K562 (cell line): ENCODE measurements around the gene MTHFR. TPM values are rescaled to one million over a fixed set of nuclear protein-coding genes. Genes with fewer than 3 reads are reported as not detected.
A peak's percentile ranks its signal among the peaks of the same experiment; 100 is the strongest.

Experiments used
- ARID1B ChIP-seq: fragments of 450-650 bp; IDR thresholded peaks from 2 replicates; pipeline ENCODE4 v1.6.1; 2016; ENCODE audit warnings: antibody characterized with exemption, mild to moderate bottlenecking, inconsistent platforms
- MED1 ChIP-seq: sonication (generic); formaldehyde crosslinking; IDR thresholded peaks from 2 replicates; pipeline ENCODE4 v1.8.1; 2023; ENCODE audit warnings: missing genetic modification reagents, borderline replicate concordance
- TCFL5 ChIP-seq: fragments of 250-450 bp; sonication (Bioruptor Pico); conservative IDR thresholded peaks from 2 replicates; pipeline ENCODE4 v1.6.1; 2021; ENCODE audit warnings: mild to moderate bottlenecking, moderate library complexity, matching md5 sums
- polyA plus RNA-seq, 8 experiments: library from polyadenylated mRNA; depleted of rRNA in 4 of 8; stranded (reverse) in 5 of 8; unstranded in 3 of 8; fragments of >200 nt; fragmentation: Nextera tagmentation in 2 of 8; fragmentation: Illumina TruSeq in 1 of 8; extraction: Ambion mirVana in 2 of 8; extraction: Trizol in 1 of 8; gene quantifications; 2 replicates each; pipeline versions ENCODE4 v1.2.1 to v1.2.3, GENCODE V29; 2011 to 2014; ENCODE audit warnings: inconsistent platforms in 1 of 8, missing spikeins in 1 of 8
- total RNA-seq, 7 experiments: library from RNA; depleted of rRNA in 6 of 7; stranded (reverse); fragments of >200 nt in 6 of 7; fragmentation: Illumina TruSeq in 2 of 7; extraction: Trizol in 2 of 7; gene quantifications; 2 replicates each; pipeline versions ENCODE4 v1.2.1 to v1.2.3, GENCODE V29; 2011 to 2021; ENCODE audit warnings: low replicate concordance in 1 of 7
- TF ChIP-seq, protein P1 (sequence below): fragments of 450-650 bp; IDR thresholded peaks from 2 replicates; pipeline ENCODE4 v1.6.1; 2016; ENCODE audit warnings: low read depth
- TF ChIP-seq, protein P2 (sequence below): fragments of 200-600 bp; sonication (generic); IDR thresholded peaks from one replicate; pipeline ENCODE4 v1.6.1; 2012; ENCODE audit warnings: mild to moderate bottlenecking, low read depth, low read length, inconsistent platforms

Gene MTHFR
- total and polyA plus RNA-seq, 9 of the 15 experiments (the other 6 are each of a cell fraction or from before 2014, with no cell fraction given), result 5.0 to 104 (median 62.6) TPM

DNA sequence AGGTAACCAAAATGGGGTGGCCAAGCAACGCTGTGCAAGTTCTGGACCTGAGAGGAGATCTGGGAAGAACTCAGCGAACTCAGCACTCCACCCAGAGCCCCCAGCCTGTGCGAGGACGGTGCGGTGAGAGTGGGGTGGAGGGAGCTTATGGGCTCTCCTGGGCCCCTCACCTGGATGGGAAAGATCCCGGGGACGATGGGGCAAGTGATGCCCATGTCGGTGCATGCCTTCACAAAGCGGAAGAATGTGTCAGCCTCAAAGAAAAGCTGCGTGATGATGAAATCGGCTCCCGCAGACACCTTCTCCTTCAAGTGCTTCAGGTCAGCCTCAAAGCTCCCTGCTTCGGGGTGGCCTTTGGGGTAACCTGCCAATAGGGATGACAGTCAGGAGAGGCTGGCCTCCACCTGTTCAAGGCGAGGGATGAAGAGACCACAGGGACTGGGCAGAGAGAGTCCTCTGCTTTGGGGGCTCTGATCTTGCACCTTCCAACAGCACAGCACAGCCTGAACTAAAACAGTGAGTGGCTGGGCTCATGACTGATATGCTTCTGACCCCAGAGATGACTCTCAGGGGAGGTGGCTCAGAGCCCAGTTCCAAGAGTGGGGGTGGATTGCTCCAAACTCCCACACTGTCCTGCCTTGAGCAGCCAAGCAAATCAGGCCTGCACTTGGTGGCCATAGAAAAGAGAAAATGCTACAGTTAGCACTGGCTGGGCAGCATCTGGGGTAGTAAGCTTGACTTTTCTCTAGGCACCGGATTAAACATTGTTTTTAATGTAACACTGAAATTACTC, 9.5 kb downstream of the MTHFR start (continued):
- TF ChIP-seq, protein P1, sequence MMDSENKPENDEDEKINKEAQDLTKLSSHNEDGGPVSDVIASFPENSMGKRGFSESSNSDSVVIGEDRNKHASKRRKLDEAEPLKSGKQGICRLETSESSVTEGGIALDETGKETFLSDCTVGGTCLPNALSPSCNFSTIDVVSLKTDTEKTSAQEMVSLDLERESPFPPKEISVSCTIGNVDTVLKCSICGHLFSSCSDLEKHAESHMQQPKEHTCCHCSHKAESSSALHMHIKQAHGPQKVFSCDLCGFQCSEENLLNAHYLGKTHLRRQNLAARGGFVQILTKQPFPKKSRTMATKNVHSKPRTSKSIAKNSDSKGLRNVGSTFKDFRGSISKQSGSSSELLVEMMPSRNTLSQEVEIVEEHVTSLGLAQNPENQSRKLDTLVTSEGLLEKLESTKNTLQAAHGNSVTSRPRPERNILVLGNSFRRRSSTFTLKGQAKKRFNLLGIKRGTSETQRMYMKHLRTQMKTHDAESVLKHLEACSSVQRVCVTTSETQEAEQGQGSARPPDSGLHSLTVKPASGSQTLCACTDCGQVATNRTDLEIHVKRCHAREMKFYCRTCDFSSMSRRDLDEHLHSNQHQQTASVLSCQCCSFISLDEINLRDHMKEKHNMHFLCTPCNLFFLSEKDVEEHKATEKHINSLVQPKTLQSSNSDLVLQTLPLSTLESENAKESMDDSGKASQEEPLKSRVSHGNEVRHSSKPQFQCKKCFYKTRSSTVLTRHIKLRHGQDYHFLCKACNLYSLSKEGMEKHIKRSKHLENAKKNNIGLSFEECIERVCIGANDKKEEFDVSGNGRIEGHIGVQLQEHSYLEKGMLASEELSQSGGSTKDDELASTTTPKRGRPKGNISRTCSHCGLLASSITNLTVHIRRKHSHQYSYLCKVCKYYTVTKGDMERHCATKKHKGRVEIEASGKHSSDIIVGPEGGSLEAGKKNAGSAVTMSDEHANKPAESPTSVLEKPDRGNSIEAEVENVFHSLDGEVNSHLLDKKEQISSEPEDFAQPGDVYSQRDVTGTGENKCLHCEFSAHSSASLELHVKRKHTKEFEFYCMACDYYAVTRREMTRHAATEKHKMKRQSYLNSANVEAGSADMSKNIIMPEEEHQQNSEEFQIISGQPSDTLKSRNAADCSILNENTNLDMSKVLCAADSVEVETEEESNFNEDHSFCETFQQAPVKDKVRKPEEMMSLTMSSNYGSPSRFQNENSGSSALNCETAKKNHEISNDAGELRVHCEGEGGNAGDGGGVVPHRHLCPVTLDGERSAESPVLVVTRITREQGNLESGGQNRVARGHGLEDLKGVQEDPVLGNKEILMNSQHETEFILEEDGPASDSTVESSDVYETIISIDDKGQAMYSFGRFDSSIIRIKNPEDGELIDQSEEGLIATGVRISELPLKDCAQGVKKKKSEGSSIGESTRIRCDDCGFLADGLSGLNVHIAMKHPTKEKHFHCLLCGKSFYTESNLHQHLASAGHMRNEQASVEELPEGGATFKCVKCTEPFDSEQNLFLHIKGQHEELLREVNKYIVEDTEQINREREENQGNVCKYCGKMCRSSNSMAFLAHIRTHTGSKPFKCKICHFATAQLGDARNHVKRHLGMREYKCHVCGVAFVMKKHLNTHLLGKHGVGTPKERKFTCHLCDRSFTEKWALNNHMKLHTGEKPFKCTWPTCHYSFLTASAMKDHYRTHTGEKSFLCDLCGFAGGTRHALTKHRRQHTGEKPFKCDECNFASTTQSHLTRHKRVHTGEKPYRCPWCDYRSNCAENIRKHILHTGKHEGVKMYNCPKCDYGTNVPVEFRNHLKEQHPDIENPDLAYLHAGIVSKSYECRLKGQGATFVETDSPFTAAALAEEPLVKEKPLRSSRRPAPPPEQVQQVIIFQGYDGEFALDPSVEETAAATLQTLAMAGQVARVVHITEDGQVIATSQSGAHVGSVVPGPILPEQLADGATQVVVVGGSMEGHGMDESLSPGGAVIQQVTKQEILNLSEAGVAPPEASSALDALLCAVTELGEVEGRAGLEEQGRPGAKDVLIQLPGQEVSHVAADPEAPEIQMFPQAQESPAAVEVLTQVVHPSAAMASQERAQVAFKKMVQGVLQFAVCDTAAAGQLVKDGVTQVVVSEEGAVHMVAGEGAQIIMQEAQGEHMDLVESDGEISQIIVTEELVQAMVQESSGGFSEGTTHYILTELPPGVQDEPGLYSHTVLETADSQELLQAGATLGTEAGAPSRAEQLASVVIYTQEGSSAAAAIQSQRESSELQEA, result no peak
- TF ChIP-seq ARID1B (no peak), TCFL5 (CRISPR knock-in tag) (no peak), MED1 (CRISPR knock-in tag) (no peak)
- TF ChIP-seq, protein P2, sequence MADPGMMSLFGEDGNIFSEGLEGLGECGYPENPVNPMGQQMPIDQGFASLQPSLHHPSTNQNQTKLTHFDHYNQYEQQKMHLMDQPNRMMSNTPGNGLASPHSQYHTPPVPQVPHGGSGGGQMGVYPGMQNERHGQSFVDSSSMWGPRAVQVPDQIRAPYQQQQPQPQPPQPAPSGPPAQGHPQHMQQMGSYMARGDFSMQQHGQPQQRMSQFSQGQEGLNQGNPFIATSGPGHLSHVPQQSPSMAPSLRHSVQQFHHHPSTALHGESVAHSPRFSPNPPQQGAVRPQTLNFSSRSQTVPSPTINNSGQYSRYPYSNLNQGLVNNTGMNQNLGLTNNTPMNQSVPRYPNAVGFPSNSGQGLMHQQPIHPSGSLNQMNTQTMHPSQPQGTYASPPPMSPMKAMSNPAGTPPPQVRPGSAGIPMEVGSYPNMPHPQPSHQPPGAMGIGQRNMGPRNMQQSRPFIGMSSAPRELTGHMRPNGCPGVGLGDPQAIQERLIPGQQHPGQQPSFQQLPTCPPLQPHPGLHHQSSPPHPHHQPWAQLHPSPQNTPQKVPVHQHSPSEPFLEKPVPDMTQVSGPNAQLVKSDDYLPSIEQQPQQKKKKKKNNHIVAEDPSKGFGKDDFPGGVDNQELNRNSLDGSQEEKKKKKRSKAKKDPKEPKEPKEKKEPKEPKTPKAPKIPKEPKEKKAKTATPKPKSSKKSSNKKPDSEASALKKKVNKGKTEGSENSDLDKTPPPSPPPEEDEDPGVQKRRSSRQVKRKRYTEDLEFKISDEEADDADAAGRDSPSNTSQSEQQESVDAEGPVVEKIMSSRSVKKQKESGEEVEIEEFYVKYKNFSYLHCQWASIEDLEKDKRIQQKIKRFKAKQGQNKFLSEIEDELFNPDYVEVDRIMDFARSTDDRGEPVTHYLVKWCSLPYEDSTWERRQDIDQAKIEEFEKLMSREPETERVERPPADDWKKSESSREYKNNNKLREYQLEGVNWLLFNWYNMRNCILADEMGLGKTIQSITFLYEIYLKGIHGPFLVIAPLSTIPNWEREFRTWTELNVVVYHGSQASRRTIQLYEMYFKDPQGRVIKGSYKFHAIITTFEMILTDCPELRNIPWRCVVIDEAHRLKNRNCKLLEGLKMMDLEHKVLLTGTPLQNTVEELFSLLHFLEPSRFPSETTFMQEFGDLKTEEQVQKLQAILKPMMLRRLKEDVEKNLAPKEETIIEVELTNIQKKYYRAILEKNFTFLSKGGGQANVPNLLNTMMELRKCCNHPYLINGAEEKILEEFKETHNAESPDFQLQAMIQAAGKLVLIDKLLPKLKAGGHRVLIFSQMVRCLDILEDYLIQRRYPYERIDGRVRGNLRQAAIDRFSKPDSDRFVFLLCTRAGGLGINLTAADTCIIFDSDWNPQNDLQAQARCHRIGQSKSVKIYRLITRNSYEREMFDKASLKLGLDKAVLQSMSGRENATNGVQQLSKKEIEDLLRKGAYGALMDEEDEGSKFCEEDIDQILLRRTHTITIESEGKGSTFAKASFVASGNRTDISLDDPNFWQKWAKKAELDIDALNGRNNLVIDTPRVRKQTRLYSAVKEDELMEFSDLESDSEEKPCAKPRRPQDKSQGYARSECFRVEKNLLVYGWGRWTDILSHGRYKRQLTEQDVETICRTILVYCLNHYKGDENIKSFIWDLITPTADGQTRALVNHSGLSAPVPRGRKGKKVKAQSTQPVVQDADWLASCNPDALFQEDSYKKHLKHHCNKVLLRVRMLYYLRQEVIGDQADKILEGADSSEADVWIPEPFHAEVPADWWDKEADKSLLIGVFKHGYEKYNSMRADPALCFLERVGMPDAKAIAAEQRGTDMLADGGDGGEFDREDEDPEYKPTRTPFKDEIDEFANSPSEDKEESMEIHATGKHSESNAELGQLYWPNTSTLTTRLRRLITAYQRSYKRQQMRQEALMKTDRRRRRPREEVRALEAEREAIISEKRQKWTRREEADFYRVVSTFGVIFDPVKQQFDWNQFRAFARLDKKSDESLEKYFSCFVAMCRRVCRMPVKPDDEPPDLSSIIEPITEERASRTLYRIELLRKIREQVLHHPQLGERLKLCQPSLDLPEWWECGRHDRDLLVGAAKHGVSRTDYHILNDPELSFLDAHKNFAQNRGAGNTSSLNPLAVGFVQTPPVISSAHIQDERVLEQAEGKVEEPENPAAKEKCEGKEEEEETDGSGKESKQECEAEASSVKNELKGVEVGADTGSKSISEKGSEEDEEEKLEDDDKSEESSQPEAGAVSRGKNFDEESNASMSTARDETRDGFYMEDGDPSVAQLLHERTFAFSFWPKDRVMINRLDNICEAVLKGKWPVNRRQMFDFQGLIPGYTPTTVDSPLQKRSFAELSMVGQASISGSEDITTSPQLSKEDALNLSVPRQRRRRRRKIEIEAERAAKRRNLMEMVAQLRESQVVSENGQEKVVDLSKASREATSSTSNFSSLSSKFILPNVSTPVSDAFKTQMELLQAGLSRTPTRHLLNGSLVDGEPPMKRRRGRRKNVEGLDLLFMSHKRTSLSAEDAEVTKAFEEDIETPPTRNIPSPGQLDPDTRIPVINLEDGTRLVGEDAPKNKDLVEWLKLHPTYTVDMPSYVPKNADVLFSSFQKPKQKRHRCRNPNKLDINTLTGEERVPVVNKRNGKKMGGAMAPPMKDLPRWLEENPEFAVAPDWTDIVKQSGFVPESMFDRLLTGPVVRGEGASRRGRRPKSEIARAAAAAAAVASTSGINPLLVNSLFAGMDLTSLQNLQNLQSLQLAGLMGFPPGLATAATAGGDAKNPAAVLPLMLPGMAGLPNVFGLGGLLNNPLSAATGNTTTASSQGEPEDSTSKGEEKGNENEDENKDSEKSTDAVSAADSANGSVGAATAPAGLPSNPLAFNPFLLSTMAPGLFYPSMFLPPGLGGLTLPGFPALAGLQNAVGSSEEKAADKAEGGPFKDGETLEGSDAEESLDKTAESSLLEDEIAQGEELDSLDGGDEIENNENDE, result peak; percentile 77
